HFFc6 (cell line): ENCODE data around the gene FAM131C. TPM values are rescaled to one million over a fixed set of nuclear protein-coding genes. Genes with fewer than 3 reads are reported as not detected.

Source experiments
- DNase-seq: peaks from one replicate; pipeline ENCODE4 v3.0.0-alpha.2; 2018
- H3K27ac Mint-ChIP-seq: 2 replicates; pipeline ENCODE4 v1.8.0; 2020; ENCODE audit warnings: mild to moderate bottlenecking, mixed read lengths
- H3K27me3 Mint-ChIP-seq: 2 replicates; pipeline ENCODE4 v1.8.0; 2021; ENCODE audit warnings: mild to moderate bottlenecking, moderate library complexity, mixed read lengths; ENCODE audit not compliant: insufficient read depth
- H3K36me3 Mint-ChIP-seq: 2 replicates; pipeline ENCODE4 v1.8.0; 2021; ENCODE audit warnings: low read depth, mixed read lengths
- H3K4me1 Mint-ChIP-seq: 2 replicates; pipeline ENCODE4 v1.8.0; 2020; ENCODE audit warnings: low read depth, mixed read lengths
- H3K4me3 Mint-ChIP-seq: 2 replicates; pipeline ENCODE4 v1.8.0; 2020; ENCODE audit warnings: mild to moderate bottlenecking, moderate library complexity, mixed read lengths
- H3K9me3 Mint-ChIP-seq: 2 replicates; pipeline ENCODE4 v1.8.0; 2020; ENCODE audit warnings: mild to moderate bottlenecking, mixed read lengths
- CTCF ChIP-seq: fragments of 200-600 bp; sonication (generic); IDR thresholded peaks from 2 replicates; pipeline ENCODE4 v1.5.0; 2021; ENCODE audit warnings: antibody characterized with exemption, mild to moderate bottlenecking
- total RNA-seq, 6 experiments: library from RNA; stranded (reverse); fragmentation: NEBNext Ultra II Directional; extraction: Animal tissue kit (Norgen Biotek cat#: 25700); gene quantifications; 2 replicates in 1 of 6; 3 replicates in 5 of 6; pipeline ENCODE4 v1.2.3, GENCODE V29; 2021

Gene FAM131C
- total RNA-seq, 6 experiments from 2014 or later: 0.26 to 1.3 (median 0.74) TPM

GRCh38 chr1:16017461-16018303 lies 55.8 kb downstream of the FAM131C start, which contains the start of gene HSPB7:
Gene HSPB7, minus strand, starts transcription at chr1:16018043. Its CDS starts 80 bp downstream, at chr1:16017963.
- TF ChIP-seq CTCF: peak; percentile 14; the same call in 1 of the 2 replicates
- peak within 1 kb of the TSS; percentile 73 for H3K27ac Mint-ChIP-seq
- DNase-seq: peak; percentile 73
- peaks cover 57% of the 10 kb centered on the region for H3K4me1 Mint-ChIP-seq
- H3K4me3 Mint-ChIP-seq: peak within 1 kb of the TSS; percentile 55
- peaks cover 1% of the 10 kb centered on the region for H3K27me3 Mint-ChIP-seq
- no peaks in the 10 kb centered on the region for H3K36me3 Mint-ChIP-seq
- H3K9me3 Mint-ChIP-seq: no peaks in the 10 kb centered on the region

GRCh38 chr1:16017076-16017460 lies 56.4 kb downstream of the FAM131C start:
- peaks cover 62% of the 10 kb centered on the region for H3K4me1 Mint-ChIP-seq
- DNase-seq: no peak
- no peak for TF ChIP-seq CTCF
- H3K27ac Mint-ChIP-seq: no peak overlapping the region
- no peaks in the 10 kb centered on the region for H3K9me3 Mint-ChIP-seq
- 0 out of 2 replicates have a peak overlapping the region, but pooled peaks have one; percentile 55 for H3K4me3 Mint-ChIP-seq
- no peaks in the 10 kb centered on the region for H3K36me3 Mint-ChIP-seq
- H3K27me3 Mint-ChIP-seq: peaks cover 5% of the 10 kb centered on the region

DNA sequence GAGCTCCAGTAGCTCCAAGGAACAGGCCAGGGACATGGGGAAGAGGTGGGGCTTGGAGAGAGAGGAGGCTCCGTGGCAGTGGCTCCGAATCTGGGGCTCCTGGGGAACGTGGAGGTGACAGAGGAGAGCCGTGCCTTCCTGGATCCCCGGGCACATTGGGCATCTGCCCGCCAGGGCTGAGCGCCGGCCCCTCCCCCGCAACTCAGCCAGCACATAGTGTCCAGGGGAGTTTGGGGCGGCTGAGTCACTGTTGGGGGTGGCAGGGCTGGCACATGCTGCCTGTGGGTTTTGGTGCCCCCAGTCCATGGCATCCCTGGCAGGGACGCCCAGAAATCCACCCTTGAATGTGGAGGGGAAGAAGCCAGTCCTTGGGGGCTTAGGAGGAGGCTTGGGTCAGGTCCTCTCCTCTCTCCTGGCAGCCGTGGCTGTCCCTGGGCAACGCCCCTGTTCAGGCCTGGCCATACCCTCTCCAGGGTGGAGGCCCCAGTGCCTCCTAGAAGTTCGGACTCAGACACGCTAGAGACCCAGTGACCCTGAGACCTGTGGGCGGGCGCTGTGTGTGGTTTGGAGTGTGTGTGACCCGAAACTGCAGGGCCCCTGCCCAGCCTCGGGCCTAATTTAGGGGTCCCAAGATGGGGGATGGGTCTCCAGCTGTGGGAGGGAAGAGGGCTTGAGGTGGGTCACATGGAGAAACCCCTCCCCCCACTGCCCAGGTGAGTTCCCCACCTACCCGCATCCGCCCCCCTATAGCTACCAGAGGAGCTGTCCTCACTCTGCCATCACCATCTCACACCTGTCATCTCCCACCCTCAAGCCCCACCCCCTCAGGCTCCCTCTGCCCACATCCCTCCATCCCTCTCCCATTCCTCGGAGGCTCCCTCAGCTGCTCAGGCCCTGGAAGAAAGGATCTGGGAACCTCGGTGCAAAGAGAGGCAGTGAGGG lies 57.2 kb downstream of the FAM131C start:
- Mint-ChIP-seq H3K27ac (no peak overlapping the region), H3K36me3 (no peaks in the 10 kb centered on the region), H3K27me3 (peaks cover 5% of the 10 kb centered on the region), H3K4me3 (no peak overlapping the region), H3K4me1 (peaks cover 62% of the 10 kb centered on the region), H3K9me3 (no peaks in the 10 kb centered on the region)
- no peak for DNase-seq
- no peak for TF ChIP-seq CTCF

GRCh38 chr1:16015491-16015890 lies 58.0 kb downstream of the FAM131C start:
- Mint-ChIP-seq H3K4me3 (no peak overlapping the region), H3K27me3 (peaks cover 5% of the 10 kb centered on the region), H3K9me3 (no peaks in the 10 kb centered on the region), H3K36me3 (no peaks in the 10 kb centered on the region), H3K27ac (no peak overlapping the region), H3K4me1 (peaks cover 58% of the 10 kb centered on the region)
- no peak for TF ChIP-seq CTCF
- DNase-seq: no peak
